HepG2 (cell line): ENCODE data around the gene FCAMR. TPM values are rescaled to one million over a fixed set of nuclear protein-coding genes. Genes with fewer than 3 reads are reported as not detected.
A peak's percentile ranks its signal among the peaks of the same experiment; 100 is the strongest.

Source experiments
- ATM ChIP-seq: fragments of 450-650 bp; IDR thresholded peaks from 2 replicates; pipeline ENCODE4 v1.7.1; 2017; ENCODE audit warnings: mild to moderate bottlenecking, borderline replicate concordance
- HNRNPK ChIP-seq: fragments of 200-400 bp; formaldehyde crosslinking; IDR thresholded peaks from 2 replicates; pipeline ENCODE4 v1.6.1; 2018; ENCODE audit warnings: low read length, low read depth, moderate library complexity, mild to moderate bottlenecking; ENCODE audit not compliant: poor library complexity, severe bottlenecking
- KDM2A ChIP-seq: sonication (generic); formaldehyde crosslinking; IDR thresholded peaks from 2 replicates; pipeline ENCODE4 v1.4.0; 2020; ENCODE audit warnings: low read depth, missing genetic modification reagents, borderline replicate concordance
- MXD1 ChIP-seq: sonication (generic); formaldehyde crosslinking; IDR thresholded peaks from 2 replicates; pipeline ENCODE4 v1.4.0; 2020; ENCODE audit warnings: mild to moderate bottlenecking, missing genetic modification reagents
- SAP130 ChIP-seq: IDR thresholded peaks from 2 replicates; pipeline ENCODE4 v1.6.1; 2016; ENCODE audit warnings: low read depth
- TOE1 ChIP-seq: sonication (generic); formaldehyde crosslinking; IDR thresholded peaks from 2 replicates; pipeline ENCODE4 v1.4.0; 2020; ENCODE audit warnings: mild to moderate bottlenecking, missing genetic modification reagents
- ZBTB14 ChIP-seq: sonication (generic); formaldehyde crosslinking; IDR thresholded peaks from 2 replicates; pipeline ENCODE4 v1.4.0; 2020; ENCODE audit warnings: missing genetic modification reagents
- ZIK1 ChIP-seq: sonication (generic); formaldehyde crosslinking; IDR thresholded peaks from 2 replicates; pipeline ENCODE4 v1.5.0; 2020; ENCODE audit warnings: mild to moderate bottlenecking, low read depth, missing genetic modification reagents, borderline replicate concordance
- ZNF563 ChIP-seq: sonication (generic); formaldehyde crosslinking; IDR thresholded peaks from 2 replicates; pipeline ENCODE4 v1.8.0; 2022; ENCODE audit warnings: mild to moderate bottlenecking, moderate library complexity, missing genetic modification reagents
- ZNF800 ChIP-seq: sonication (generic); formaldehyde crosslinking; IDR thresholded peaks from 2 replicates; pipeline ENCODE4 v1.4.0; 2020; ENCODE audit warnings: missing genetic modification reagents
- ZSCAN9 ChIP-seq: IDR thresholded peaks from 2 replicates; pipeline ENCODE4 v1.6.1; 2016; ENCODE audit warnings: borderline replicate concordance
- polyA plus RNA-seq, 8 experiments: library from polyadenylated mRNA; depleted of rRNA in 3 of 8; stranded (reverse) in 7 of 8; unstranded in 1 of 8; fragments of >200 nt; fragmentation: Illumina TruSeq in 4 of 8; extraction: Trizol in 4 of 8; gene quantifications; 2 replicates each; pipeline versions ENCODE4 v1.2.1 to v1.2.3, GENCODE V29; 2011 to 2016; ENCODE audit warnings: low read depth in 4 of 8, missing spikeins in 1 of 8, mixed read lengths in 1 of 8; ENCODE audit not compliant: insufficient read depth in 1 of 8
- total RNA-seq, 5 experiments: library from RNA; depleted of rRNA; stranded (reverse); fragments of >200 nt; fragmentation: Illumina TruSeq; extraction: Trizol; gene quantifications; 2 replicates each; pipeline ENCODE4 v1.2.3, GENCODE V29; 2016; ENCODE audit warnings: low read depth in 1 of 5
- TF ChIP-seq, protein P1 (sequence below): sonication (generic); formaldehyde crosslinking; IDR thresholded peaks from 2 replicates; pipeline ENCODE4 v1.5.1; 2020; ENCODE audit warnings: mild to moderate bottlenecking, missing genetic modification reagents, moderate library complexity

Gene FCAMR
- total and polyA plus RNA-seq, 2 of the 13 experiments (the other 11 are each of a cell fraction or from before 2014, with no cell fraction given), result not detected

DNA sequence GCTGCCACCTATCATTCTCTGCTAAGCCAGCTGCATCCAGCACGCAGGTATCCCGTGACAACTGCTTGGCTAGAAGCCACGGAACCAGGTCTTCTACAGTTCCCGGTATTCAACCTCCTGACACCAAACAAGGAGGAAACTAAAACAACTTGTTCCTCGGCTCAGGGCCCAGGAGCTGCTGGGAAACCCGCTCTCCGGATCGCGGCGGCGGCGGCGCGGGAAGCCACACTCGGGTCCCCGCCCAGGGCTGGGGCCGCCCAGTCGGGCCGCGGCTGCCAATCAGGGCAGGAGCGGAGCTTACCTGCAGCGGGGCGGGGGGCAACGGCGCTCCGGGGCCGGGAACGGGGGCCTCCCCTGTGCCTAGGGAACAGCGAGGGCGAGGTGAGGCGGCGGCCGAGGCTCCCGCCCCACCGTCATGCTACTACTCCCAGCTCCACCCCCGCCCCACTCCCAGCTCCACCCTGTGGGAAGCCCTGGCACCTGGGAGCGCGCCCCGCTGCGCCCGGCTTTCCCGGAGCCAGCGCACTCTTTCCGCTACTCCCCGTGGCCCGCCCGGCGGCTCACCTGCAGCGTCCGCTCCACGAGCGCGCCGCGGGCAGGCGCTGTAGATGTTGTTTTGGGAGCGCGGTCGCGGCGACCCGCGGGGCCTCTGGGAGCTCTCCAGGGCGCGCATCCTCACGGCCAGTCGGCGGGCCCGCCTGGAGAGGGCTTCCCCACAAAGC, 60.9 kb downstream of the FCAMR start (continued):
- no peak for TF ChIP-seq MXD1 (CRISPR knock-in tag)
- TF ChIP-seq HNRNPK, result peak; percentile 20
- TF ChIP-seq TOE1 (CRISPR knock-in tag), result no peak
- no peak for TF ChIP-seq ATM
- no peak for TF ChIP-seq ZSCAN9
- TF ChIP-seq ZBTB14 (CRISPR knock-in tag), result 0 out of 2 replicates have a peak, but pooled peaks have one; percentile 31
- peak; percentile 85 for TF ChIP-seq ZNF800 (CRISPR knock-in tag)
- 0 out of 2 replicates have a peak, but pooled peaks have one; percentile 7 for TF ChIP-seq KDM2A (CRISPR knock-in tag)
- no peak for TF ChIP-seq ZIK1 (CRISPR knock-in tag)
- TF ChIP-seq ZNF563 (CRISPR knock-in tag), result 0 out of 2 replicates have a peak, but pooled peaks have one; percentile 13
- TF ChIP-seq, protein P1, sequence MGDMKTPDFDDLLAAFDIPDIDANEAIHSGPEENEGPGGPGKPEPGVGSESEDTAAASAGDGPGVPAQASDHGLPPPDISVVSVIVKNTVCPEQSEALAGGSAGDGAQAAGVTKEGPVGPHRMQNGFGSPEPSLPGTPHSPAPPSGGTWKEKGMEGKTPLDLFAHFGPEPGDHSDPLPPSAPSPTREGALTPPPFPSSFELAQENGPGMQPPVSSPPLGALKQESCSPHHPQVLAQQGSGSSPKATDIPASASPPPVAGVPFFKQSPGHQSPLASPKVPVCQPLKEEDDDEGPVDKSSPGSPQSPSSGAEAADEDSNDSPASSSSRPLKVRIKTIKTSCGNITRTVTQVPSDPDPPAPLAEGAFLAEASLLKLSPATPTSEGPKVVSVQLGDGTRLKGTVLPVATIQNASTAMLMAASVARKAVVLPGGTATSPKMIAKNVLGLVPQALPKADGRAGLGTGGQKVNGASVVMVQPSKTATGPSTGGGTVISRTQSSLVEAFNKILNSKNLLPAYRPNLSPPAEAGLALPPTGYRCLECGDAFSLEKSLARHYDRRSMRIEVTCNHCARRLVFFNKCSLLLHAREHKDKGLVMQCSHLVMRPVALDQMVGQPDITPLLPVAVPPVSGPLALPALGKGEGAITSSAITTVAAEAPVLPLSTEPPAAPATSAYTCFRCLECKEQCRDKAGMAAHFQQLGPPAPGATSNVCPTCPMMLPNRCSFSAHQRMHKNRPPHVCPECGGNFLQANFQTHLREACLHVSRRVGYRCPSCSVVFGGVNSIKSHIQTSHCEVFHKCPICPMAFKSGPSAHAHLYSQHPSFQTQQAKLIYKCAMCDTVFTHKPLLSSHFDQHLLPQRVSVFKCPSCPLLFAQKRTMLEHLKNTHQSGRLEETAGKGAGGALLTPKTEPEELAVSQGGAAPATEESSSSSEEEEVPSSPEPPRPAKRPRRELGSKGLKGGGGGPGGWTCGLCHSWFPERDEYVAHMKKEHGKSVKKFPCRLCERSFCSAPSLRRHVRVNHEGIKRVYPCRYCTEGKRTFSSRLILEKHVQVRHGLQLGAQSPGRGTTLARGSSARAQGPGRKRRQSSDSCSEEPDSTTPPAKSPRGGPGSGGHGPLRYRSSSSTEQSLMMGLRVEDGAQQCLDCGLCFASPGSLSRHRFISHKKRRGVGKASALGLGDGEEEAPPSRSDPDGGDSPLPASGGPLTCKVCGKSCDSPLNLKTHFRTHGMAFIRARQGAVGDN, result peak; percentile 36
- TF ChIP-seq SAP130 (CRISPR knock-in tag), result no peak
